Stimulated activated CD4-positive, alpha-beta T cell treated with anti-CD3 and anti-CD28 coated beads, Interleukin-4, amount 100 ng/mL, for 4 hours (primary cell): ENCODE data around the gene SRR.

Experiments used
- DNase-seq, 2 experiments: peaks; one replicate each; pipeline ENCODE4 v3.0.0-alpha.2; 2020

SRR gene

GRCh38 chr17:2347805-2348685 lies 44.3 kb downstream of the SRR start:
- DNase-seq, result no peak

DNA sequence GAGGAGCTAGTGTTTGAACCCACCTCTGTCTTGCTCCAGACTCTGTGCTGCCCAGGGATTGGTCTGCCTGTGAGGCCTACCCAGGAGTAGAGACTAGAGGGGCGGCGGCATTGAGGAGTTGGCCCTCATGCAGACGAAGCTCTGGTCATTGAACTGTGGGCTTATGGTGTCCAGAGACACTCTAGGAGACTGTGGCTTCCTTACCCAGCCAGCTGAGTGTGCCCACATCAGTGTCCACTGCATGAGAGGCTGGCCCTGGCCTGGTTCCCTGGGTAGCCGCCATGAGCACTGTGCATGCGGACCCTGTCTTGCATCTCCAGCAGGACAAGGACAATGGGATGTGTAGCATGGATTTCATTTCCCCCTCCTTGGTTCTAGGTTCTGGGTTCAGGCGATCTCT lies 47.5 kb downstream of the SRR start:
- DNase-seq, result no peak

DNA sequence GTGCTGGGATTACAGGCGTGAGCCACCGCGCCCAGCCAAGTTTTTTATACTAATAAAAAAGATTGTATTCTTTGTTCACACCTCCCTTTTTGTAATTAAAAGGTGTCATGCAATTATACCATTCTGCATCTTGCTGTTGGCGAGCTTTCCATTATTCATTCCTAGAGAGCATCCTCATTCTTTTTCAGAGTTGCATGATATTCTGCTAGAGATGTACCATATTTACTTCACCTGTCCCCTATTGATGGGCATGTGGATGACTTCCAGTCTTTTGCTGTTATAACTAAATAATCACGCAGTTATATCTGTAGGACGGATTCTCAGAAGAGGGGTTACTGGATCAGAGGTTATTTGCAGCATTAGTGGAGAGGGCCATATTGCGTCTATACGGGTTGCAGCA lies 50.6 kb downstream of the SRR start:
- DNase-seq, result no peak

GRCh38 chr17:2357237-2357636 lies 53.5 kb downstream of the SRR start:
- DNase-seq, result no peak

GRCh38 chr17:2357931-2358434 lies 54.2 kb downstream of the SRR start:
- DNase-seq, result no peak

DNA sequence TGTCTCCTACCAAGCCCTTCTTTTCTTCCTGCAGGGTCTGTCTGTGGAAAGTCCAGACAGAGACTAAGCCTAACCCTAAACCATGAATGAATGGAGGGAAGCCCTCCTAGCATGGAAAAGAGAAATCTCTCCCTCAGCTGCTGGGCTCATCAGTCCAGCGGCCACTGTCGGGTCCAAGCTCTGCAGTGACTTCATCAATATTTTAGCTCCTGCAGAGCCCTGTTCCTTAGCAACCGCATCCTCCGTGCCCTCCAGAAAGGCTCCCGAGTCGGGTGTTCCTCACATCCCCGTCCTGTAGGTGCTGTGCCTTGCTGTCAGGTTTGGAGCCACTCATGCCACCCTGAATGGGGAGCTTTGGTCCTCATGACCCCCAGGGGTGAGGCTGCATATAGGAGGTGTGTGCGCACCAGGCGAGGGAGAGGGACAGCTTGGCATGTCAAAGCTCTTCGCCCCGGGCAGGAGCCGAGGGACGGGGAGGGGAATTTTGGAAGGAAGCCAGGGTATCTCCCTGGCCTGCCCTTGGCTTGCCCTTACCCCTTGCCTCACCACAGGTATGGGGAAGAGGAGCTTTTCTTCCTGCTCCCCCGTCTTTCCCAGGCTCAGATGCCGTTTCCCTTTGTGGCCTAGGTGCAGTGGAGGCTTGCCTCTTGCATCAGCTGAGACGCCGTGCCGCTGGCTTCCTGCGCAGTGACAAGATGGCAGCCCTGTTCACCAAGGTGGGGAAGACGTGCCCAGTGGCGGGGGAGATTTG lies 57.4 kb downstream of the SRR start:
- no peak for DNase-seq

DNA sequence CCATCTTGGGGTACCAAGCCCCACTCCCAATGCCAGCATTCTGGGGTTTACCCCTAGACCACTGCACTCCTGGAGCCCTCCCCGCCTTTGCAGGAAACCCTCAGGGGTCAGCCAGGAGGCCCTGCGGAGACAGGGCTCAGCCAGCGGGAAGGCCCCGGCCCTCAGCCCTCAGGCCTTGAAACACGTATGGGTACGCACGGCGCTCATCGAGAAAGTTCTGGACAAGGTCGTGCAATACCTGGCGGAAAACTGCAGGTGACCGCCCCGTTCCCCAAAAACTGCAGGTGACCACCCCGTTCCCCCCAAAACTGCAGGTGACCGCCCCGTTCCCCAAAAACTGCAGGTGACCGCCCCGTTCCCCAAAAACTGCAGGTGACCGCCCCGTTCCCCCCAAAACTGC lies 58.3 kb downstream of the SRR start:
- no peak for DNase-seq

- DNase-seq, result no peak
These were observed 58.7 kb downstream of the SRR start for GRCh38 chr17:2362416-2362815.

GRCh38 chr17:2362881-2363280 lies 59.1 kb downstream of the SRR start:
- no peak for DNase-seq

DNA sequence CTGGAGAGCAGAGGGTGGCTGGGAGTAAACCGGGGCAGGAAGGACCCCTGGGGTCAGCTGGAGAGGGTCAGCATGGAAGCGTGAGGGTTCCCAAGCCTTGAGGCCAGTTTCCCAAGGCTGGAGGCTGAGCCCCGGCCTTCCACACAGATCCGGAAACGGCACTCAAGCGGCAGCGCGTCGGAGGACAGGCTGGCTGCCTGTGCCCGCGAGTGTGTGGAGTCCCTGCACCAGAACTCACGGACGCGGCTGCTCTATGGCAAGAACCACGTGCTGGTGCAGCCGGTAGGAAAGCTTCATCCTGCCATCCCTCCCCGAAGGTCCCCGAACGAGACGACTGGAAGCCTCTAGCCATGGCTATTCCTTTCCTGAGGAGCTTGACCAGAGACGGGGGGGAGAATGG lies 59.6 kb downstream of the SRR start:
- DNase-seq, result no peak

- no peak for DNase-seq
These were observed 60.4 kb downstream of the SRR start for GRCh38 chr17:2363851-2364762.

- no peak for DNase-seq
These were observed 61.0 kb downstream of the SRR start for GRCh38 chr17:2364763-2365116.

- DNase-seq, result no peak
These were observed 61.4 kb downstream of the SRR start for GRCh38 chr17:2365132-2365531.

DNA sequence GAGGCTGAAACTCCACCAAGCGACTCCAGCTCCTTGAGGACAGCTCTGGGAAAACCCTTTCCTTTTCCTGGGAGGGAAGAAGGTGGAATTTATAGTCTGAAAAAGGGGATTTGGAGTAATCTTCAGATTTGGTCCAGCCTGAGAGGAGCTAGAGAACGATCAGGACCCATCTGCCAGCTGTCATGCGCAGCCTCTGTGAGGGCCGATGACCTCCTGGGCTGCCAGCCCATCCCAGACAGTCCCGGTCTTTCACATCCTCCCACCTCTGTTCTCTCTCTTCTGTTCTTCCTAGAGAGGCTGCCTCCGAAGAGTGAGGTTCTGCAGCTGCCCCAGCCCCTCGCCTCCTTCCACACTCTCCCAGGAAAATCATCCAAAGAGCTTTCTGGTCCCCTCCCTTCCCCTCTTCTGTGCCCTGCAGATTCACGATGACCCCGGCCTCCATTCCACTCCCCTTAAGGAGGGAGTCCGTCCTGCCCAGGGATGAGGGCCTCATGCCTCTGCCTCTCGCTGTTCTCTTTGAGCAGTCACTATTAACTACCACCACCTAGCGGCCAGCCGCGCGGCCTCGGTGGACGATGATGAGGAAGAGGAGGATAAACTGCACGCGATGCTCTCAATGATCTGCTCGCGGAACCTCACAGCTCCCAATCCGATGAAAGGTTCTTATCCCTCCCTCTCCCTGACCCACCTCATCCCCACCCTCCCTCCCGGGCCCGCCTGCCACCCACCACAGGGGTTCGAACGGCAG lies 63.2 kb downstream of the SRR start:
- no peak for DNase-seq

DNA sequence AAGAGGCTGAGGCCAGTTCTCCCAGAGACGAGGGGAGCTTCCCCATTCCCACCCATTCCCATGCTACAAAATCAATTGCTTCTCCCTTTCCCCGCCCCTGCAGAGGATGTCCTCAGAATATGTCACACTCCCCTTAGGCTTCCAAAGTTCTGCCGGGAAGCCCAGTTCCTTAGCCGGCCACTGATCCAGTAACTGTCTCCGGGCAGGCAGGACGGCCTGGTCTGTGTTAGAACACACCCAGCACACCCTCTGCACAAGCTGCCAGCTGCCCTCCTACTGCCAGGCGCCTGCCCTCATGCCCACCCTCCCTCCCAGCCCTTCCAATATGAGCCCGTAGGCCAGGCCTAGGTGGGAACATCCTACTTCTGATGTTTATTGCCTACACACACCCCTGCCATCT lies 64.6 kb downstream of the SRR start:
- DNase-seq, result no peak

GRCh38 chr17:2369039-2369438 lies 65.3 kb downstream of the SRR start:
- DNase-seq, result no peak

- DNase-seq, result no peak
These were observed 65.9 kb downstream of the SRR start for GRCh38 chr17:2369551-2370210.

DNA sequence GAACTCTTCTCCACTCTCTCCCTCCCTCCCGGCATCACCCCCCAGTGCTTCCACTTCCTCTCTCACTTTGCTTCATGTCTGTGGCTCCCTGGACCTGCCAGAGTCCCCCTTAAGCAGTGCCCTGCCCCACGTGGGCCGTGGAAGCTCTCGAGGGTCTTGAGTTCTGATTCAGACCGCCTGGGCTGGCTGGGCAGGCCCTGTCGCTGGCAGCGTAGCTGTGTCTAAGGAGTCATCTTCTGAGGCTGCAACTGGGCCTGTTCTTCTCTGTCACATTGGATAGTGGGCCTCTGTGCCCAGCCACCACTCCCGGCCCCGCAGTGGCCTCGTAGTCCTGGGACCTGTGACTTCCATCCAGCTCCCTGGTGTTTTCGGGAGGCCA lies 66.5 kb downstream of the SRR start:
- no peak for DNase-seq

- no peak for DNase-seq
These were observed 67.7 kb downstream of the SRR start for GRCh38 chr17:2371183-2372130.

DNA sequence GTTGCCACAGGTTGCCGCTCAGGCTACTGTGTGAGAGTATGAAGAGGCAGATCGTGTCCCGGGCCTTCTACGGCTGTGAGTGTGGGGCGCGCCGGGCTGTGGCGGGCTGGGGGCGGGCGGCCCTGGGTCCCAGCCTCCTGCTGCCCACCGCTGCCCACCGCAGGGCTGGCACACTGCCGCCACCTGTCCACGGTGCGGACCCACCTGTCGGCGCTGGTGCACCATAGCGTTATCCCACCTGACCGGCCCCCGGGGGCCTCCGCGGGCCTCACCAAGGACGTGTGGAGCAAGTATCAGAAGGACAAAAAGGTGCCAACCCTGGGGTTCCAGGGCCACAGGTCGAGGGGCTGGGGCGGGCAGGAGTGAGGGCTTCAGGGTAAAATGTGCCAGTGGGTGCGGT lies 68.4 kb downstream of the SRR start:
- DNase-seq, result no peak

- no peak for DNase-seq
These were observed 68.9 kb downstream of the SRR start for GRCh38 chr17:2372681-2373080.
